Umbilical cord (tissue), 2 donors: ENCODE results near the gene CYB561A3. TPM values are rescaled to one million over a fixed set of nuclear protein-coding genes. Genes with fewer than 3 reads are reported as not detected.

Experiments
- DNase-seq: peaks from one replicate; pipeline ENCODE4 v3.0.0-alpha.2; 2015; ENCODE audit warnings: low spot score
- total RNA-seq: library from RNA; depleted of rRNA; stranded (reverse); fragments of >200 nt; gene quantifications from one replicate; pipeline ENCODE4 v1.2.3, GENCODE V29; 2014; ENCODE audit warnings: low replicate concordance; ENCODE audit not compliant: insufficient read depth

Gene CYB561A3
- total RNA-seq, 1 donor from 2014 or later: 26.2 TPM

DNA sequence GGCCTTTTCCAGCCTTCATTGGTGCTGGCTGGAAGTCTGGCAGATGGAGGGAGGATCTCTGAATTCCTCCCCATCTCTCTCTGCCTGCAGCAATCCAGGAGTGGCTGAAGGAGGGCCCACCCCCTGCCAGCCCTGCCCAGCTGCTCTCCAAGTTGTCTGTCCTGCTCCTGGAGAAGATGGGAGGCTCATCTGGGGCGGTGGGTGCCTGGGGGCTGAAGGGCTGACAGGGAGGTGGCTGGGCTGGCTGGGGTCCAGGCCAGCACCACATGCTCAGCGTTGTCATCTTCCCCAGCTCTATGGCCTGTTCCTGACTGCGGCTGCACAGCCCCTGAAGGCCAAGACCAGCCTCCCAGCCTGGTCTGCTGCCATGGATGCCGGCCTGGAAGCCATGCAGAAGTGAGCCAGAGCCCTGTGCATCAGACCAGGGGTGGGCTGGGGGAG, 16.5 kb downstream of the CYB561A3 start:
- peak; percentile 83 for DNase-seq

DNA sequence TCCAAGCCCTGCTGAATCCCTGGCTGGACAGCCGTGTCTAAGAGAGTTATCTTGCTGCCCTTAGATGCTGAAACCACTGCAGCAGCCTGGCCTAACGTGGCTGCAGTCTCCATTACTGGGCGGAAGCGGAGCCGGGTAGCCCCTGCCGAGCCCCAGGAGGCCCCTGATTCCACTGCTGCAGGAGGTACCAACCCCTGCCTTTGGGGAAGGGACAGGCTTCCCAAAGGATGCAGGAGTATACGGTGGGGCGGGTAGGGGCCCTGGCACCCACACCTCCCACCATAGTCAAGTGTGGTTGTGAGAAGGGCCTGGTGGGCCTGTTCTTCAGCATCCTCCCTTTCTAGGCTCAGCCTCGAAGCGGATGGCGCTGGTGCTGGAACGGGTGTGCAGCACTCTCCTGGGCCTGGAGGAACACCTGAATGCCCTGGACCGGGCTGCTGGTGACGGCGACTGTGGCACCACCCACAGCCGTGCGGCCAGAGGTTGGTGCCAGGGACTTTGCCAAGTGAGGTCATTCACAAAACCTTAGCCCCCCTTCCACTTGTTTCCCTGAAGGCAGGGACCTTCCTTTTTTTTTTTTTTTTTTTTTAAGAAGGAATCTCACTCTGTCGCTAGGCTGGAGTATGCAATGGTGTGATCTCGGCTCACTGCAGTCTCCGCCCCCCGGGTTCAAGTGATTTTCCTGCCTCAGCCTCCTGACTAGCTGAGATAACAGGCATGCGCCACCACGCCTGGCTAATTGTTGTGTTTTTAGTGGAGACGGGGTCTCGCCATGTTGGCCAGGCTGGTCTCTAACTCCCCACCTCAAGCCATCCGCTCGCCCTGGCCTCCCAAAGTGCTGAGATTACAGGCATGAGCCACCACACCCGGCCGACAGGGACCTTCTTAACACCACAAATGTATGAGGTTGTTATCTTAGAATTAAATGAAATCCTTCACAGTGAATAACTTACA, 17.6 kb downstream of the CYB561A3 start:
- DNase-seq: no peak

GRCh38 chr11:61342207-61342803, 19.4 kb downstream of the CYB561A3 start:
- DNase-seq: no peak

DNA sequence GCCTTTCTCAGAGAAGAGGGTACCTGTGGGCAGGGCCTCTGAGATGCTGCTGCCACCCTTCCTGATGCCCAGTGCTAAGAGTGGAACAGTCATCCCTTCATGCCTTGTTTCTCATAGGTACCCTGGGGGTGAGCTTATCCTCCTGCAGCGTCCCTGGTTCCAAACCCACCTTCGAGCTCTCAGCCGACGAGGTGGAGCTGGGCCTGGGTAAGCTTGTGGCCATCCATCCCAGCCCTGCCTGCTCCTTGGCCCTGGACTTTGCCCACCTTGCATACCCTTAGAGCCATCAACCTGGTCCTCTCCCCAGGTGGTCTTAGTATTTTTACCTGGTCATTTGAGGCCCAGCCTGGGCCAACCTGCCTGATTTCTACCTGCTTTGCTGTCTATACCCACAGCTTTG, 20.0 kb downstream of the CYB561A3 start:
- DNase-seq: no peak

DNA sequence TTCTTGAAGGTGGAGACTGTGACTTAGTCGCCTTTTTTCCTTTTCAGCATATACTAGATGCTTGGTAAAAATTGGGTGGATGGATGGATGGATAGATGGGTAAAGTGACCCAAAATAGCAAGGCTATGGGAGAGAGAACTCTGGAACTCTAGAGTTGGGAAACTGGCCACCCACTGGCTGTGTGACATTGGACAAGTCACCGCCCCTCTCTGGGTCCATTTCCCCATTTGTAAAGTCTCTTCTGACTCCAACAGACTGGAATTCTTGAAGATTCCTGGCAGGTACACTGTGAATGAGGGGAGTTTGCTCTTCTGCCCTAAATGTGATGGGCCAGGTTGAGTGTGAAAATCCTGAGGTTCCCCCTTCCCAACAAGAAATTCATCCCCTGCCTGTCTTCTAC, 20.7 kb downstream of the CYB561A3 start:
- no peak for DNase-seq

GRCh38 chr11:61339490-61339878, 22.2 kb downstream of the CYB561A3 start:
- DNase-seq: no peak

DNA sequence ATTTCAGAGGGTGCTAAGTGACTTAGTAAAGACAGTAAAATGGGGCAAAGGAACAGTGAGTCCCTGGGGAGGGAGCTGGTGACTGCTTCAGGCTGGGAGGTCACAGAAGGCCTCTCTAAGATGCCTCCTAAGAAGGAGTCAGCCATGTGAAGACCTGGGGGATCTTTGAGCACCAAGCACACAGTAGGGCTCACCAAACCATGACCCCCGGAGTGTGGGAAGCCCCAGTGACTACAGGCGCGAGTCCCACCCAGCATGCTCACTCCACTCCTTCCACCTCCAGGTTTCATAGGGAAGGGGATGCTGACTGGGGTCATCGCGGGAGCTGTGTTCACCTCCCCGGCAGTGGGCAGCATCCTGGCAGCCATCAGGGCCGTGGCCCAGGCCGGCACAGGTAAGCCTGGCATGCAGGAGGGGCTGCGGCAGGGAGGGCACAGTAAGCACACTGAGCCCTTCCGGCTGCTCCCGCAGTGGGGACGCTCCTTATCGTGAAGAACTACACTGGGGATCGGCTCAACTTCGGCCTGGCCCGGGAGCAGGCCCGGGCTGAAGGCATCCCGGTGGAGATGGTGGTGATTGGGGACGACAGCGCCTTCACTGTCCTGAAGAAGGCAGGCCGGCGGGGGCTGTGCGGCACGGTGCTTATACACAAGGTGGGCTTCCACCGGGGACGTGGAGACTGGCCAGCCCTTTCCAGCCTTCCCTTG, 22.7 kb downstream of the CYB561A3 start:
- DNase-seq: no peak

DNA sequence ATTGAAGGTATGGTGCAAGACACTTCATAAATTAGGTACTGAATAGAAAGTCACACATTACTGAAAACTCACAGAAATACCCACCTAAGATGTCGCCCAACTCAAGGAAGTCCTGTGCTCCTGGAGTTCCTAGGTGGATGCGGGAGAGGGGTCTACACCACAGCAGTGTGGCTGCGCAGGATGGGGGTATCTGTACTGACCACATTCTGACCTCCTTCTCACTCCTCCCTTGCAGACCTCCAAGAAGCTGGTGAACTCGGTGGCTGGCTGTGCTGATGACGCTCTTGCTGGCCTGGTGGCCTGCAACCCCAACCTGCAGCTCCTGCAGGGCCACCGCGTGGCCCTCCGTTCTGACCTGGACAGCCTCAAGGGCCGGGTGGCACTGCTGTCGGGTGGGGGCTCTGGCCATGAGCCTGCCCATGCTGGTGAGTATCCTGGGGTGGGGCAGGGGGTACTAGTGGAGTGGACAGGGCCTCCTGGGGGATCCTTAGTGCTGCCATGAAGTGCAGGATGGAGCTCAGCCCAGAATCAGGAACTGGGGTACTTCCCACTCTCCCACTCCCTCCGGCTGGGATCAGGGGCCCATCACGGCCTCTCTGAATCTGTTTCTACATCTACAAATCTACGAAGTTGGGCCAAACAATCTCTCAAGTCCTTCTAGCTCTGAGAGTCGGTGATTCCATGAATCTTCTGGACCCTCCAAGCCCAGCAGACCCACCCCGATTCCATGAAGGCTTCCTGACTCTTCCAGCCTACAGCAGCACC, 23.8 kb downstream of the CYB561A3 start:
- no peak for DNase-seq

GRCh38 chr11:61336171-61336935, 25.3 kb downstream of the CYB561A3 start:
- peak; percentile 76 for DNase-seq

- peak; percentile 32 for DNase-seq
These were observed 26.3 kb downstream of the CYB561A3 start for GRCh38 chr11:61335355-61335710.

- no peak for DNase-seq
These were observed 27.0 kb downstream of the CYB561A3 start for GRCh38 chr11:61334434-61335354.

- DNase-seq: no peak
These were observed 27.9 kb downstream of the CYB561A3 start for GRCh38 chr11:61333550-61334433.

- DNase-seq: peak; percentile 96
These were observed 28.7 kb downstream of the CYB561A3 start, which contains the start of the genes DDB1 and TKFC for GRCh38 chr11:61332797-61333549. Gene DDB1 (minus strand): TSS chr11:61333105. CDS start chr11:61332968, 137 bp downstream. Gene TKFC (plus strand): TSS chr11:61333228. CDS start chr11:61334729, 1,501 bp downstream.

DNA sequence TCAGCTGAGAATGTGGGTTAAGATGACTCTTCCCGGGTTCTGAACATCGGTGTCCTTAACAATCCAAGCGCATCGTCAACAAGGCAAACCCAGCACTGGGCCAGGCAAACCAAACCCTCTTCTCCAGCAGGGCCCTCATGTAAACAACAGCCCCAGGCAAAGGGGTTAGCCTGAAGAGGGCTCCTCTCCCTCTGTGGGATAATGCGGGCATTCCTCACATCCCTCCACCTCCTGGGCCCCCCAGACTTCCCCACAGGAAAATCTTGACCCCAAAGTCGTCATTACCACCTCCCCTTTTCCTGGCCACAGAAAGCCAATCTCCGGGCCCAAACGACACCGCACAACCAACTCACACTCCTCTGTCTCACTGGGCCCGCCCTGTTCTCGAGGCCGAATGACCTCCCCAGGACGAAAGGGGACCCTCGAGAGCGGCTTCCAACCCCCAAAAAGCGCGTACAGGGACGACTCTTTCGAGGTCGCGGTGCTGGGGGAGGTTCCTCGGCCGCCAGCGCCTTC, 29.3 kb downstream of the CYB561A3 start:
- DNase-seq: peak; percentile 27

DNA sequence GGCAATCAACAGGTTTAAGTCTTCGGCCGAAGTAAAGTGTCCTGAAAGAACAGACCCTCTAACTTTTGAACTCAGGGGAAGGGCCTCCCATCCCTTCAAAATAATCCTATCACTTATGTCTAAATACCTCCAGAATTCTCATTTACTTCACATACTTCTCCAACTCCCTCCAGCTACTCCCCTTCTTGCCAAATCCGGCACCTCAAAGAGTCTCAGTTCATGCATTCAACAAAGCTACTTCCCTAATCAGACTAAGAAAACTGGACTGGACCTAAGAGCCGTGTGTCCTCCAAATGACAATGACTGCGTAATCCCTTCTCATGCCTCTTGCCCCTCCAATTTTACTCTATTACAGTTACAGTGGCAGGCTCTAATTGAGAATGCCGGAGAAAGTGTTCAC, 30.0 kb downstream of the CYB561A3 start:
- no peak for DNase-seq

- peak; percentile 15 for DNase-seq
These were observed 31.8 kb downstream of the CYB561A3 start for GRCh38 chr11:61329871-61330270.

- DNase-seq: no peak
These were observed 33.3 kb downstream of the CYB561A3 start for GRCh38 chr11:61328351-61328750.
